Loucy (cell line): ENCODE data around the gene RPN1.

Source experiments
- H2AFZ ChIP-seq: fragments of 200-600 bp; sonication (generic); 2 replicates; pipeline ENCODE4 v1.6.0; 2016; ENCODE audit warnings: antibody characterized with exemption, mild to moderate bottlenecking, low read length, moderate library complexity
- H3F3A ChIP-seq: fragments of 200-600 bp; 2 replicates; pipeline ENCODE4 v1.6.0; 2016; ENCODE audit warnings: antibody characterized with exemption, low read depth, mild to moderate bottlenecking
- H3K27me3 ChIP-seq: fragments of 200-600 bp; sonication (generic); 2 replicates; pipeline ENCODE4 v1.6.1; 2014; ENCODE audit warnings: low read length, mild to moderate bottlenecking; ENCODE audit not compliant: insufficient read depth, poor library complexity, severe bottlenecking
- H3K36me3 ChIP-seq: fragments of 200-600 bp; sonication (generic); 2 replicates; pipeline ENCODE4 v1.6.1; 2016; ENCODE audit warnings: low read length; ENCODE audit not compliant: insufficient read depth
- H3K4me1 ChIP-seq: fragments of 200-600 bp; sonication (generic); 2 replicates; pipeline ENCODE4 v1.5.1; 2014; ENCODE audit warnings: low read length, mild to moderate bottlenecking; ENCODE audit not compliant: insufficient read depth, poor library complexity, severe bottlenecking
- H3K4me2 ChIP-seq: fragments of 200-600 bp; sonication (generic); 2 replicates; pipeline ENCODE4 v1.6.0; 2014; ENCODE audit warnings: antibody characterized with exemption, low read length, low read depth, mild to moderate bottlenecking; ENCODE audit not compliant: poor library complexity, severe bottlenecking
- H3K4me3 ChIP-seq: fragments of 200-600 bp; sonication (generic); 2 replicates; pipeline ENCODE4 v1.5.1; 2014; ENCODE audit warnings: low read length, mild to moderate bottlenecking, mixed read lengths; ENCODE audit not compliant: poor library complexity, severe bottlenecking
- H3K79me2 ChIP-seq: fragments of 200-600 bp; sonication (generic); 2 replicates; pipeline ENCODE4 v1.6.1; 2014; ENCODE audit warnings: low read length; ENCODE audit not compliant: insufficient read depth
- H3K9ac ChIP-seq: fragments of 200-600 bp; sonication (generic); 2 replicates; pipeline ENCODE4 v1.6.0; 2014; ENCODE audit warnings: mild to moderate bottlenecking, low read depth, low read length, moderate library complexity; ENCODE audit not compliant: poor library complexity, severe bottlenecking
- H3K9me2 ChIP-seq: fragments of 200-600 bp; sonication (generic); replicated peaks from 2 replicates; pipeline ENCODE4 v1.6.1; 2016; ENCODE audit warnings: low read depth, low read length, mixed read lengths
- H3K9me3 ChIP-seq: fragments of 200-600 bp; sonication (generic); 2 replicates; pipeline ENCODE4 v1.6.1; 2014; ENCODE audit warnings: mild to moderate bottlenecking, antibody characterized with exemption, low read length, low read depth; ENCODE audit not compliant: insufficient read depth
- H4K20me1 ChIP-seq: fragments of 200-600 bp; sonication (generic); 2 replicates; pipeline ENCODE4 v1.6.0; 2014; ENCODE audit warnings: antibody characterized with exemption, low read length, mild to moderate bottlenecking; ENCODE audit not compliant: insufficient read depth, poor library complexity, severe bottlenecking
- EZH2phosphoT487 ChIP-seq: fragments of 200-600 bp; IDR thresholded peaks from 2 replicates; pipeline ENCODE4 v1.6.1; 2018; ENCODE audit warnings: antibody characterized with exemption, mild to moderate bottlenecking, moderate library complexity, borderline replicate concordance
- TF ChIP-seq, protein P1 (sequence below): fragments of 200-600 bp; sonication (generic); conservative IDR thresholded peaks from 2 replicates; pipeline ENCODE4 v1.5.1; 2014; ENCODE audit warnings: mild to moderate bottlenecking, antibody characterized with exemption, low read length

The RPN1 gene

DNA sequence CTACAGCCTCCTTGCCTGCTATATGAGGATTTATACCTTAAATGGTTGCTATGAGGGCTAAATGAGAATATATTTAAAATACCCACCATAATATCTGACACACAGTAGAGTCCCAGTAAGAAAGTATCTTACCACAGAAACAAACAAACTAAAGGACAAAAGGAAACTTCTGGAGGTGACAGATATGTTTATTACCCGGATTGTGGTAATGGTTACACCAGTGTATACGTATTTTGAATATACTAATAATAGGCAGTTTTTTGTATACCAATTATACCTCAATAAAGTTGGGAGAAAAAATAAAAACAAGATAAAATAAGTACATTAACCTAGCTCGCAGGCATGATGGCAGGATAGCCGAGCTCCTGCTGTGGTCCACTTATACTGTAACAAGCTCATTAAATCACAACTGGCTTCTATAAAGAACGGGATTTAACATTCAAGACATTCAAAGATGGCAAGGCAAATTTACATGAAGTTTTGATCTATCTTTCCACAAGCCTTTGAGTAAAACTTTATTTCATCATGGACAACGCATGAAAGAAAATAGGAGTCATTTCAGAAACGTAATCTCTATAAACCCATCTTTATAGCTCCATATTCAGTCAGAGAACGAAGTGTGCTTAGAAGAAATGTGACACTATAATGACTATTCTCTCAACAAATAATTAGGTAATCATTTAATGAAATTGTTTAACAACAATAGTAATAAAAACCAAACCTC lies 1.5 kb downstream of the RPN1 start:
- Histone ChIP-seq H4K20me1 (peaks cover 49% of the 10 kb centered on the region), H3K36me3 (peaks cover 10% of the 10 kb centered on the region), H3K9me2 (no peaks in the 10 kb centered on the region), H2AFZ (no peak overlapping the region), H3K27me3 (peaks cover 4% of the 10 kb centered on the region), H3K4me3 (peak overlapping the region; percentile 89), H3K4me1 (peaks cover 22% of the 10 kb centered on the region), H3K9me3 (no peaks in the 10 kb centered on the region), H3F3A (no peaks in the 10 kb centered on the region), H3K9ac (peak overlapping the region; percentile 93), H3K4me2 (peak overlapping the region; percentile 86), H3K79me2 (peaks cover 65% of the 10 kb centered on the region)
- TF ChIP-seq, protein P1, sequence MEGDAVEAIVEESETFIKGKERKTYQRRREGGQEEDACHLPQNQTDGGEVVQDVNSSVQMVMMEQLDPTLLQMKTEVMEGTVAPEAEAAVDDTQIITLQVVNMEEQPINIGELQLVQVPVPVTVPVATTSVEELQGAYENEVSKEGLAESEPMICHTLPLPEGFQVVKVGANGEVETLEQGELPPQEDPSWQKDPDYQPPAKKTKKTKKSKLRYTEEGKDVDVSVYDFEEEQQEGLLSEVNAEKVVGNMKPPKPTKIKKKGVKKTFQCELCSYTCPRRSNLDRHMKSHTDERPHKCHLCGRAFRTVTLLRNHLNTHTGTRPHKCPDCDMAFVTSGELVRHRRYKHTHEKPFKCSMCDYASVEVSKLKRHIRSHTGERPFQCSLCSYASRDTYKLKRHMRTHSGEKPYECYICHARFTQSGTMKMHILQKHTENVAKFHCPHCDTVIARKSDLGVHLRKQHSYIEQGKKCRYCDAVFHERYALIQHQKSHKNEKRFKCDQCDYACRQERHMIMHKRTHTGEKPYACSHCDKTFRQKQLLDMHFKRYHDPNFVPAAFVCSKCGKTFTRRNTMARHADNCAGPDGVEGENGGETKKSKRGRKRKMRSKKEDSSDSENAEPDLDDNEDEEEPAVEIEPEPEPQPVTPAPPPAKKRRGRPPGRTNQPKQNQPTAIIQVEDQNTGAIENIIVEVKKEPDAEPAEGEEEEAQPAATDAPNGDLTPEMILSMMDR: no peak
- TF ChIP-seq EZH2phosphoT487: no peak

DNA sequence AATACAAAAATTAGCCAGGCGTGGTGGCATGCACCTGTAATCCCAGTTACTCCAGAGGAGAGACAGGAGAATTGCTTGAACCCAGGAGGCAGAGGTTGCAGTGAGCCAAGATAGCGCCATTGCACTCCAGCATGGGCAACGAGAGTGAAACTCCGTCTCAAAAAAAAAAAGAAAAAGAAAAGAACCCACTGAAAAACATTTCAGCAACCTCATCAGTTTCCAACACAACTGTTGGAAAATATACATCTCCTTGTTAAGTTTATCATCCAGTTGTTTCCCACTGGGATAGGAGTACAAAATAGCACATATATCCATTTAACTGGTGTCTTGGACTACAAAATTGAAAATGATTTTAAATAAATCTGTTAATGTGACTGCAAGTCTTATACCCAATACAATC lies 2.2 kb downstream of the RPN1 start:
- H3K9ac ChIP-seq: peak overlapping the region; percentile 93
- H4K20me1 ChIP-seq: peaks cover 50% of the 10 kb centered on the region
- peaks cover 72% of the 10 kb centered on the region for H3K79me2 ChIP-seq
- H2AFZ ChIP-seq: no peak overlapping the region
- H3K9me3 ChIP-seq: no peaks in the 10 kb centered on the region
- no peaks in the 10 kb centered on the region for H3K9me2 ChIP-seq
- peak overlapping the region; percentile 86 for H3K4me2 ChIP-seq
- peaks cover 22% of the 10 kb centered on the region for H3K4me1 ChIP-seq
- no peak for TF ChIP-seq EZH2phosphoT487
- TF ChIP-seq, protein P1: no peak
- H3K36me3 ChIP-seq: peaks cover 15% of the 10 kb centered on the region
- peaks cover 4% of the 10 kb centered on the region for H3K27me3 ChIP-seq
- peak overlapping the region; percentile 89 for H3K4me3 ChIP-seq
- H3F3A ChIP-seq: no peaks in the 10 kb centered on the region

DNA sequence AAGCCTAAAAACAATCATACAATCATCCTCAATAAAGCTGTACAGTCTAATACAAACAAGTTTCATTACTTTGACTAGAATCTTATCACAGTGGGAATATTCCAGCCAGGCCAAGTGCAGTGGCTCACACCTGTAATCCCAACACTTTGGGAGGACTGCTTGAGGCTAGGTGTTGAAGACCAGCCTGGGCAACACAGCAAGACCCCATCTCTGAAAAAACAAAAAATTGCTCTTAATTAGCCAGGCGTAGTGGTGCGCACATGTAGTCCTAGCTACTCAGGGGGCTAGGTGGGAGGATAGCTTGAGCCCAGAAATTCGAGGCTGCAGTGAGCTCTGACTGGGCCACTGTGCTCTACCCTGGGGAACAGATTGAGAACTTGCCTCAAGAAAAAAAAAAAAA lies 3.3 kb downstream of the RPN1 start:
- Histone ChIP-seq H2AFZ (no peak overlapping the region), H3F3A (no peaks in the 10 kb centered on the region), H3K9me3 (no peaks in the 10 kb centered on the region), H3K4me2 (peak overlapping the region; percentile 86), H3K9ac (peak overlapping the region; percentile 38), H3K4me1 (peaks cover 22% of the 10 kb centered on the region), H3K27me3 (peaks cover 4% of the 10 kb centered on the region), H3K9me2 (no peaks in the 10 kb centered on the region), H3K79me2 (peaks cover 83% of the 10 kb centered on the region), H3K4me3 (peak overlapping the region; percentile 89), H3K36me3 (peaks cover 19% of the 10 kb centered on the region), H4K20me1 (peaks cover 50% of the 10 kb centered on the region)
- TF ChIP-seq, protein P1: no peak
- TF ChIP-seq EZH2phosphoT487: no peak
